OCI-LY1 (cell line): ENCODE measurements around the gene GNG2.

ENCODE experiments used
- H2AFZ ChIP-seq: fragments of 200-600 bp; sonication (generic), shearing (Covaris generic); 2 replicates; pipeline ENCODE4 v1.6.0; 2014; ENCODE audit warnings: antibody characterized with exemption, mild to moderate bottlenecking, low read length
- H3F3A ChIP-seq: fragments of 200-600 bp; sonication (generic), shearing (Covaris generic); 2 replicates; pipeline ENCODE4 v1.6.0; 2014; ENCODE audit warnings: mild to moderate bottlenecking, antibody characterized with exemption, low read length, moderate library complexity; ENCODE audit not compliant: insufficient read depth
- H3K27ac ChIP-seq: fragments of 200-600 bp; sonication (generic); 2 replicates; pipeline ENCODE4 v1.5.1; 2014; ENCODE audit warnings: low read length, mixed run types, mild to moderate bottlenecking, low read depth; ENCODE audit not compliant: poor library complexity, severe bottlenecking
- H3K27me3 ChIP-seq: fragments of 200-600 bp; sonication (generic); 2 replicates; pipeline ENCODE4 v1.6.0; 2014; ENCODE audit warnings: antibody characterized with exemption, mild to moderate bottlenecking, low read length, moderate library complexity; ENCODE audit not compliant: insufficient read depth
- H3K36me3 ChIP-seq: fragments of 200-600 bp; sonication (generic); 2 replicates; pipeline ENCODE4 v1.6.1; 2014; ENCODE audit warnings: mild to moderate bottlenecking, antibody characterized with exemption, low read length, moderate library complexity, mixed read lengths; ENCODE audit not compliant: insufficient read depth
- H3K4me1 ChIP-seq: fragments of 200-600 bp; sonication (generic); 2 replicates; pipeline ENCODE4 v1.5.1; 2014; ENCODE audit warnings: mild to moderate bottlenecking, low read length, moderate library complexity; ENCODE audit not compliant: insufficient read depth, severe bottlenecking
- H3K4me2 ChIP-seq: fragments of 200-600 bp; sonication (generic), shearing (Covaris generic); 2 replicates; pipeline ENCODE4 v1.6.1; 2014; ENCODE audit warnings: low read length
- H3K4me3 ChIP-seq: fragments of 200-600 bp; sonication (generic); 2 replicates; pipeline ENCODE4 v1.5.1; 2014; ENCODE audit warnings: low read length, low read depth, mild to moderate bottlenecking, mixed read lengths; ENCODE audit not compliant: poor library complexity, severe bottlenecking
- H3K79me2 ChIP-seq: fragments of 200-600 bp; shearing (Covaris generic); 2 replicates; pipeline ENCODE4 v1.6.1; 2016; ENCODE audit warnings: mixed run types, low read length, mixed read lengths; ENCODE audit not compliant: insufficient read depth
- H3K9ac ChIP-seq: fragments of 200-600 bp; sonication (generic), shearing (Covaris generic); 2 replicates; pipeline ENCODE4 v1.6.1; 2014; ENCODE audit warnings: mild to moderate bottlenecking, low read length, mixed read lengths
- H3K9me2 ChIP-seq: fragments of 200-600 bp; sonication (generic), shearing (Covaris generic); 2 replicates; pipeline ENCODE4 v1.6.1; 2014; ENCODE audit warnings: low read depth, mild to moderate bottlenecking, low read length, mixed read lengths
- H3K9me3 ChIP-seq: fragments of 200-600 bp; shearing (Covaris generic); 2 replicates; pipeline ENCODE4 v1.6.1; 2014; ENCODE audit warnings: low read length, mixed read lengths
- H4K20me1 ChIP-seq: fragments of 200-600 bp; sonication (generic), shearing (Covaris generic); 2 replicates; pipeline ENCODE4 v1.6.0; 2016; ENCODE audit warnings: mild to moderate bottlenecking, low read length; ENCODE audit not compliant: insufficient read depth
- EZH2 ChIP-seq: fragments of 200-600 bp; sonication (generic), shearing (Covaris generic); IDR thresholded peaks from 2 replicates; pipeline ENCODE4 v1.8.0; 2017; ENCODE audit warnings: borderline replicate concordance, mixed run types, mild to moderate bottlenecking, antibody characterized with exemption, low read length, moderate library complexity, mixed read lengths
- TF ChIP-seq, protein P1 (sequence below): fragments of 200-600 bp; sonication (generic), shearing (Covaris generic); IDR thresholded peaks from 2 replicates; pipeline ENCODE4 v1.5.1; 2017; ENCODE audit warnings: mild to moderate bottlenecking, antibody characterized with exemption, low read length, moderate library complexity, mixed read lengths

The GNG2 gene

DNA sequence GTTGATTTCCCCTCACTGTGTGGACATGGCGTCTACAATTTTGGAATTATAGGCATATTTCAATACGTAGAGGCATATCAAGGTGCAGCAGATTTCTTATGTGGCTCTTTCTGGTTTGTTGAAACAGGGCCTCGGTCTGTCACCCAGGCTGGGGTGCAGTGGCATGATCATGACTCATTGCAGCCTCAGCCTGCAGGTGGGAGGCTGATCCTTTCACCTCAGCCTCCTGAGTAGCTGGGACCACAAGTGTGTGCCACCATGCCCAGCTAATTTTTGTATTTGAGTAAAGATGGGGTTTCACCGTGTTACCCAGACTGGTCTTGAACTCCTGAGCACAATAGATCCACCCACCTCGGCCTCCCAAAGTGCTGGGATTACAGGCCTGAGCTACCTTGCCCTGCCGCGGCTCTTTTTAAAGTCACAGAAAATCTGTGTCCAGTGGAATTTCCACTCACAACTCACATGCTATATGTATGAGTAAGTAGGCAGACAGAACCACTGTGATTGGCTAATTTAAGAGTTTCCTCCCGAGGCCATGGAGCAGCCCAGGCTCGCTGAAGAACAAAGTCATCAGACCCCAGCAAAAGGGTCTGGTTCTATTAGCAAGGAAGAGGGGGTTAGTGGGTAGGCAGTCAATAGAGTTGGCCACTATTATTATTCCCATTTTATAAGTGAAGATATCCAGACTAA is 9.1 kb downstream of the GNG2 start:
- Histone ChIP-seq H3K27me3 (no peaks in the 10 kb centered on the region), H2AFZ (no peak overlapping the region), H3K4me3 (no peak overlapping the region), H3K9me2 (no peaks in the 10 kb centered on the region), H3K9ac (no peak overlapping the region), H3F3A (no peaks in the 10 kb centered on the region), H3K79me2 (no peaks in the 10 kb centered on the region), H3K36me3 (no peaks in the 10 kb centered on the region), H3K4me2 (no peak overlapping the region), H3K4me1 (no peaks in the 10 kb centered on the region), H3K9me3 (no peaks in the 10 kb centered on the region), H3K27ac (no peak overlapping the region), H4K20me1 (no peaks in the 10 kb centered on the region)
- TF ChIP-seq, protein P1, sequence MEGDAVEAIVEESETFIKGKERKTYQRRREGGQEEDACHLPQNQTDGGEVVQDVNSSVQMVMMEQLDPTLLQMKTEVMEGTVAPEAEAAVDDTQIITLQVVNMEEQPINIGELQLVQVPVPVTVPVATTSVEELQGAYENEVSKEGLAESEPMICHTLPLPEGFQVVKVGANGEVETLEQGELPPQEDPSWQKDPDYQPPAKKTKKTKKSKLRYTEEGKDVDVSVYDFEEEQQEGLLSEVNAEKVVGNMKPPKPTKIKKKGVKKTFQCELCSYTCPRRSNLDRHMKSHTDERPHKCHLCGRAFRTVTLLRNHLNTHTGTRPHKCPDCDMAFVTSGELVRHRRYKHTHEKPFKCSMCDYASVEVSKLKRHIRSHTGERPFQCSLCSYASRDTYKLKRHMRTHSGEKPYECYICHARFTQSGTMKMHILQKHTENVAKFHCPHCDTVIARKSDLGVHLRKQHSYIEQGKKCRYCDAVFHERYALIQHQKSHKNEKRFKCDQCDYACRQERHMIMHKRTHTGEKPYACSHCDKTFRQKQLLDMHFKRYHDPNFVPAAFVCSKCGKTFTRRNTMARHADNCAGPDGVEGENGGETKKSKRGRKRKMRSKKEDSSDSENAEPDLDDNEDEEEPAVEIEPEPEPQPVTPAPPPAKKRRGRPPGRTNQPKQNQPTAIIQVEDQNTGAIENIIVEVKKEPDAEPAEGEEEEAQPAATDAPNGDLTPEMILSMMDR = no peak
- no peak for TF ChIP-seq EZH2

DNA sequence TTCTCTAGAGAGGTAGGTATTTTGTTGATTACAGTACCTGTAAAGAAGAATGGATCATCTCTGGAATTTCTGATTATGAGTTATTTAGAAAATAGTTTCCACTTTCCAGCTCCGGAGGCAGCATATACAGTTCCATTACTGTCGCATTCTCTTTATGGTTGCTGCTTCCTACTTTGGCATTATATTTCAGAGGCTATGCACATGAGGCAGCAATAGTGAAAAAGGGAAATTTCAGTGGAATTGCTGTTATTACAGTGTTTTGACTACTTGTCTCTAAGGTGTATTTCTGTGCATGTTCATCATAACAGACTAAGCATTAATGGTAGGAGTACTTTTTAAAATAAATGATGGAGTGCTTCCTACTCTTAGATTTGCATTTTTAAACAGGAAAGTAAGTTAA is 10.2 kb downstream of the GNG2 start:
- Histone ChIP-seq H3K27me3 (no peaks in the 10 kb centered on the region), H3K9me3 (no peaks in the 10 kb centered on the region), H3K27ac (no peak overlapping the region), H3K36me3 (no peaks in the 10 kb centered on the region), H3K4me2 (no peak overlapping the region), H3F3A (no peaks in the 10 kb centered on the region), H3K4me3 (no peak overlapping the region), H2AFZ (no peak overlapping the region), H3K9me2 (no peaks in the 10 kb centered on the region), H4K20me1 (no peaks in the 10 kb centered on the region), H3K4me1 (no peaks in the 10 kb centered on the region), H3K9ac (no peak overlapping the region), H3K79me2 (no peaks in the 10 kb centered on the region)
- TF ChIP-seq, protein P1 = no peak
- no peak for TF ChIP-seq EZH2

DNA sequence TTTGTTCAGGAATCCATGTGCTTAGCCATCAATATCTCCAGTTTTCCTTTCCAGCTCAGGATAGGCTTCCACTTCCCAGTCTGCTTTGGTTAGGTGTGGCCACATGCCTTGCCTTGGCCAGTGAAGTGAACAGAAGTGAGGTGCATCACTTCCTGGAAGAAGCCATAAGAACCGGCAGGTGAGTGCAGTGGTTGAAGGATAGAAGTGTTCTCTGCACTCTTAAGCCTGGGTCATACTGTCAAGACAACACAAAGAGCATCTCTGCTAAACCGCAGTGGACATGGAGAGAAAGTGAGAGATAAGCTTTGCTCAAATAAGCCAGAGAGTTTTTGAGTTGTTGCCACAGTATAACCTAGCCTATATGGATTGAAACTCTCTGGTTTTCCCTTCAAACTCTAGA is 11.4 kb downstream of the GNG2 start:
- Histone ChIP-seq H3K27ac (no peak overlapping the region), H3K4me2 (no peak overlapping the region), H3K36me3 (no peaks in the 10 kb centered on the region)

More for the DNA sequence above, 11.4 kb downstream of the GNG2 start:
- H3K9ac ChIP-seq = no peak overlapping the region
- no peaks in the 10 kb centered on the region for H3K4me1 ChIP-seq
- TF ChIP-seq EZH2 = no peak
- TF ChIP-seq, protein P1 = no peak
- no peak overlapping the region for H2AFZ ChIP-seq
- no peaks in the 10 kb centered on the region for H3K9me2 ChIP-seq
- H3K79me2 ChIP-seq = no peaks in the 10 kb centered on the region
- H3K9me3 ChIP-seq = no peaks in the 10 kb centered on the region
- no peaks in the 10 kb centered on the region for H3F3A ChIP-seq
- H3K4me3 ChIP-seq = no peak overlapping the region
- no peaks in the 10 kb centered on the region for H4K20me1 ChIP-seq
- no peaks in the 10 kb centered on the region for H3K27me3 ChIP-seq
